Panc1 (cell line): ENCODE results near the gene C11orf58. TPM values are rescaled to one million over a fixed set of nuclear protein-coding genes. Genes with fewer than 3 reads are reported as not detected.

Experiments used
- ATAC-seq: fragments of 200-7000 bp; cut with Tn5 transposase; 2 replicates; pipeline ENCODE4 v1.9.1; 2020; ENCODE audit warnings: mild to moderate bottlenecking, moderate library complexity
- BruUV-seq: library from RNA; stranded (reverse); fragments of 400-500 nt; replicated peaks from 2 replicates; lab custom pipeline; 2021; lab: Mats Ljungman, UMichigan
- CTCF ChIA-PET: fragments of 300-600 bp; sonication (Branson Sonifier 250); formaldehyde crosslinking; loops from one replicate; lab custom pipeline; 2022; ENCODE audit warnings: antibody characterized with exemption; lab: Charles Lee
- POLR2A ChIA-PET: fragments of 300-600 bp; sonication (Branson Sonifier 250); formaldehyde crosslinking; loops from one replicate; lab custom pipeline; 2022; ENCODE audit warnings: antibody characterized with exemption; lab: Charles Lee
- DNase-seq: peaks from one replicate; pipeline ENCODE4 v3.0.0-alpha.2; 2010; ENCODE audit warnings: low read depth, low spot score
- H3K27ac ChIP-seq: 2 replicates; pipeline ENCODE4 v1.5.1; 2011; ENCODE audit warnings: mild to moderate bottlenecking, low read length, inconsistent platforms
- H3K27me3 ChIP-seq: fragments of 200-500 bp; sonication (Bioruptor generic); 2 replicates; pipeline ENCODE4 v1.6.0; 2014; ENCODE audit warnings: low read length, inconsistent platforms; ENCODE audit not compliant: control insufficient read depth, insufficient read depth
- H3K36me3 ChIP-seq: fragments of 200-500 bp; sonication (Bioruptor generic); 2 replicates; pipeline ENCODE4 v1.5.1; 2014; ENCODE audit warnings: inconsistent platforms, mild to moderate bottlenecking, low read length, moderate library complexity; ENCODE audit not compliant: control insufficient read depth, insufficient read depth
- H3K4me1 ChIP-seq: 2 replicates; pipeline ENCODE4 v1.5.1; 2011; ENCODE audit warnings: inconsistent platforms, mild to moderate bottlenecking, low read length, moderate library complexity; ENCODE audit not compliant: control insufficient read depth, insufficient read depth
- H3K4me3 ChIP-seq, 2 experiments: 2 replicates each; pipeline ENCODE4 v1.5.1; 2011 to 2012; ENCODE audit warnings: low read depth in 2 of 2, low read length in 2 of 2, mild to moderate bottlenecking in 2 of 2, inconsistent platforms in 1 of 2, moderate library complexity in 1 of 2
- H3K9me3 ChIP-seq: fragments of 200-500 bp; sonication (Bioruptor generic); 2 replicates; pipeline ENCODE4 v1.5.1; 2014; ENCODE audit warnings: low read depth, mild to moderate bottlenecking, inconsistent platforms, low read length, moderate library complexity; ENCODE audit not compliant: control insufficient read depth, insufficient read depth
- CTCF ChIP-seq: fragments of 450-650 bp; IDR thresholded peaks from 2 replicates; pipeline ENCODE4 v1.5.1; 2017; ENCODE audit warnings: mild to moderate bottlenecking
- POLR2AphosphoS5 ChIP-seq: IDR thresholded peaks from 2 replicates; pipeline ENCODE4 v1.6.1; 2012; ENCODE audit warnings: mild to moderate bottlenecking, low read depth, low read length, moderate library complexity
- REST ChIP-seq, 2 experiments: IDR thresholded peaks; 2 replicates each; pipeline ENCODE4 v1.6.1; 2011 to 2012; ENCODE audit warnings: low read depth in 2 of 2, control low read depth in 1 of 2, low read length in 1 of 2, mild to moderate bottlenecking in 1 of 2, moderate library complexity in 1 of 2; ENCODE audit not compliant: insufficient read depth in 1 of 2
- SIN3A ChIP-seq: IDR thresholded peaks from 2 replicates; pipeline ENCODE4 v1.6.1; 2012; ENCODE audit warnings: low read depth, mild to moderate bottlenecking, low read length, moderate library complexity, borderline replicate concordance; ENCODE audit not compliant: insufficient read depth
- TCF7L2 ChIP-seq: IDR thresholded peaks from 2 replicates; pipeline ENCODE4 v1.6.1; 2011; ENCODE audit warnings: mild to moderate bottlenecking, low read depth, low read length, inconsistent platforms
- in situ Hi-C: cut with HindIII; loops from 2 replicates; pipeline ENCODE4 v1.10.0; 2016; ENCODE audit warnings: low sequenced_read_pairs, low pct_unique_long_range_greater_than_20kb
- intact Hi-C: fragments of 100-400 bp; cut with micrococcal nuclease; formaldehyde crosslinking; loops from one replicate; pipeline ENCODE4 v1.10.0; 2022; ENCODE audit not compliant: unreplicated experiment
- total RNA-seq: library from RNA; stranded (reverse); gene quantifications from one replicate; pipeline ENCODE4 v1.2.1, GENCODE V29; 2021; ENCODE audit not compliant: unreplicated experiment

The C11orf58 gene
- total RNA-seq, 1 experiment from 2014 or later, result 97.6 TPM

GRCh38 chr11:16703795-16704194 is 34.7 kb upstream of the C11orf58 start:
- no TSS peak for BruUV-seq
- in situ Hi-C loops (no loop called here), intact Hi-C loops (no loop called here)
- CTCF ChIA-PET, result no interaction called here
- Histone ChIP-seq H3K4me1 (no peaks in the 10 kb centered on the region), H3K9me3 (no peaks in the 10 kb centered on the region), H3K36me3 (no peaks in the 10 kb centered on the region), H3K27ac (no peak overlapping the region), H3K4me3 (no peak overlapping the region), H3K27me3 (peaks cover 15% of the 10 kb centered on the region)
- TF ChIP-seq CTCF (no peak), SIN3A (no peak), REST (IDR thresholded peaks at IDR 0.05; ENCODE audit: insufficient read depth in 1 of 2, low read depth in 2 of 2, low read length in 1 of 2) (no peak), POLR2AphosphoS5 (no peak), TCF7L2 (no peak)
- POLR2A ChIA-PET, result no interaction called here
- ATAC-seq, result no peak
- no peak for DNase-seq

GRCh38 chr11:16713594-16713993 is 24.9 kb upstream of the C11orf58 start:
- DNase-seq (no peak), ATAC-seq (no peak)
- TF ChIP-seq POLR2AphosphoS5 (no peak), SIN3A (no peak), CTCF (no peak), TCF7L2 (no peak), REST (IDR thresholded peaks at IDR 0.05; ENCODE audit: insufficient read depth in 1 of 2, low read depth in 2 of 2, low read length in 1 of 2) (no peak)
- H3K4me3 ChIP-seq, result no peak overlapping the region
- H3K9me3 ChIP-seq, result no peaks in the 10 kb centered on the region
- in situ Hi-C loops, result no loop called here
- intact Hi-C loops, result no loop called here
- ChIA-PET CTCF (no interaction called here), POLR2A (no interaction called here)
- no TSS peak for BruUV-seq
- H3K36me3 ChIP-seq, result no peaks in the 10 kb centered on the region
- H3K27me3 ChIP-seq, result no peaks in the 10 kb centered on the region; the same call in none of the 2 replicates
- no peak overlapping the region for H3K27ac ChIP-seq
- H3K4me1 ChIP-seq, result no peaks in the 10 kb centered on the region
